ENCODE results near the gene CREB3L1.

Gene CREB3L1

DNA sequence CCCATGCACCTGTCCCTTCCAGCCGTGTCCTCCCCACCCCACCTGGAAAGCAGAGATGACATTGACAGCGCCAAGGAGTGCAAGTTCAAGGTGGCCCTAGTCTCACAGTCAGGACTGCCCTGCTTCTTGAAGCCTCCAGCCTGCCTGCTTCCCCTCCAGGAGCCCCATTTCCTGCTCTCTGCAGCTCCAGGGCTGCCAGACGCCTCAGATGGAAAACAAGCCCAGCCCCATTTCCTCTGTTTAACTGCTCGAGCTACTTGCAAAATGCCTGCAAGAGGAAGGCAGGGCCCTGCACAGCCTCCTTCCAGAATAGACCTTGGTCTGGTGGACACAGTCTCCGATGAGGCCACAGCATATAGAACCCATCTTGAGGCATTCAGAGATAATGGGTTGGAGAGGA lies 64.8 kb downstream of the CREB3L1 start:
- no peak for DNase-seq (ENCODE audit: low read depth in 3 of 3, low spot score in 1 of 3)

GRCh38 chr11:46343520-46343919 lies 66.1 kb downstream of the CREB3L1 start:
- DNase-seq (ENCODE audit: low read depth in 3 of 3, low spot score in 1 of 3): no peak

GRCh38 chr11:46345131-46345597 lies 67.7 kb downstream of the CREB3L1 start:
- DNase-seq (ENCODE audit: low read depth in 3 of 3, low spot score in 1 of 3): no peak

GRCh38 chr11:46345881-46346484 lies 68.5 kb downstream of the CREB3L1 start:
- no peak for DNase-seq (ENCODE audit: low read depth in 3 of 3, low spot score in 1 of 3)

- DNase-seq (ENCODE audit: low read depth in 3 of 3, low spot score in 1 of 3): peak; percentile 82 to 91 (median 89)
These were observed 69.6 kb downstream of the CREB3L1 start, which contains the start of gene DGKZ for GRCh38 chr11:46346886-46347636. Gene DGKZ, plus strand, starts transcription at chr11:46347463. Its CDS starts 197 bp downstream, at chr11:46347660.

GRCh38 chr11:46347637-46348311 lies 70.3 kb downstream of the CREB3L1 start:
- no peak for DNase-seq (ENCODE audit: low read depth in 3 of 3, low spot score in 1 of 3)

DNA sequence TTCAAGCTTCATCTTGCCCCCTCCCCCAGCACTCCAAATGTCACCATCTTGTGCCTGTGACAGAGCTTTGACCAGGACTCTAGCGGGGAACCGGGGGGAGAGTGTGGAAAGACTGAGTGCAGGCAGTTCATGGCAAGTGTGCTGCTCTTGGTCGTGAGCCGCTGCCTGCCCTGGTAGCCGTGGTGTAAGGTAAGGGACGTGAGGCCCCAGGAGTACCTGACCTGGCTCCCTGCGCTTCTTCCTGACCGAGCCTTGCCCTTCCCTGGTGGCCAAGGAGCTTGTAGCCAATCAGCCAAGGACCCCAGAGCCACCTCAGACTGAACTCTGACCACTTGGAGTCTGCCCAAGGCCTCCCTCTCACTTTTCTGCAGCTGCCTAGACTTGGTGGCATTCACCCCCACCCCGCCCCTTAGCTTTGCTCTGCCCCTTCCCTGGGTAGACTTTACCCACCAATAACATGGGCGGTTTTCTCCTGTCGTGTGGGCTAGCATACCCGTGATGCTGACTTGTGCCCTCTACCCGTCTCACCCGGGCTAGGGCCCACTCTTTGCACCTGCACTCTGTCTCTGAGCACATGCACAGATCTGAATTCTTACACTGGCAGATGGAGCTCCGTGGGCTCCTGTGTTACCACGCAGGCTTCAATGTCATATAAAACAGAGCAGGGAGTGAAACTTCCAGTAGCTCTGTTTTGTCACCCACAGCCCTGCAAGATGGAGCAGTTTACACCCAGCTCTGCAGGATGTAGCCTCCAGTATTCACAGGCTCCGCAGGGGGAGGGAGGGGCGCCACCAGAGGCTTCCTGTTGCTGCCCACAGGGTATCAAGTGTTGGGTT lies 71.3 kb downstream of the CREB3L1 start:
- DNase-seq (ENCODE audit: low read depth in 3 of 3, low spot score in 1 of 3): peak in 1 of 3 donors; percentile 35

- no peak for DNase-seq (ENCODE audit: low read depth in 3 of 3, low spot score in 1 of 3)
These were observed 73.2 kb downstream of the CREB3L1 start for GRCh38 chr11:46350695-46351094.

GRCh38 chr11:46351148-46351547 lies 73.7 kb downstream of the CREB3L1 start:
- no peak for DNase-seq (ENCODE audit: low read depth in 3 of 3, low spot score in 1 of 3)

GRCh38 chr11:46351606-46352005 lies 74.1 kb downstream of the CREB3L1 start:
- DNase-seq (ENCODE audit: low read depth in 3 of 3, low spot score in 1 of 3): no peak

DNA sequence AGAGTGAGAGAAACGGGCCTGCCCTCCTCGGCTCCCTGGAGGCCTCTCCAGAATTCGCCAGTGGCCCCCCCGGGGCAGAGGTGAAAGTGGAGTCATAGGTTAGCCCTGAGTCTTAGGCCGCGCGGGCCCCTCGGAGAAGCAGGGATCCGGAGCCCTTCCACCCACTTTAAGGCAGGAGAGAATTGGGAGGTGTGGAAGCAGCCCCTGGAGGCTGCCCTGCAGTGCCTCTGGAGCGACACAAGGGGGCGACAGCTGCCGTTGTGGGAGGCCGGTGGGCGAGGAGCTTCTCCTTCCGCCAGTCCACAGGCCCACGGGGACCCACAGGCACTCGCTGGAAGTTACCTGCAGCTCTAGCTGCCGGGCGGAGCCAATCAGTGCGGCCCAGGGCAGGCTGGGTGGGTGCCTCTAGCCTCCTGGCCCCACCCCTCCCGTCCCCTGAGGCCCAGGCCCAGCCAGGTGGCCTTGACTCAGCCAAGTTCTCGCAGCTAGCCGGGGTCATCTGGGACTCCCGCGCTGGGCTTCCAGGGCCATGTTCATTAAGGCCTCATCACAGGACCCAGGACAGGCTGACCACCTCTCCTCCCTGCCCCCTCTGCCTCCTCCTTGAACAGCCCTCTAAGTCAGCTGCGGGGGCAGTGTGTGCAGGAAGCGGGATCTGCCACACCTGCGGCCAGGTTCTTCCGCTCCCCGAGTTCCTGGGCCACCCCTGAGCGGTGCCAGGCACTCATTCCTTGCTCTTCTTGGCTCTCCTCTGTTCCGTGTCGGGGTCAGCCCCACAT lies 74.8 kb downstream of the CREB3L1 start:
- DNase-seq (ENCODE audit: low read depth in 3 of 3, low spot score in 1 of 3): peak; percentile 56 to 64 (median 56)

DNA sequence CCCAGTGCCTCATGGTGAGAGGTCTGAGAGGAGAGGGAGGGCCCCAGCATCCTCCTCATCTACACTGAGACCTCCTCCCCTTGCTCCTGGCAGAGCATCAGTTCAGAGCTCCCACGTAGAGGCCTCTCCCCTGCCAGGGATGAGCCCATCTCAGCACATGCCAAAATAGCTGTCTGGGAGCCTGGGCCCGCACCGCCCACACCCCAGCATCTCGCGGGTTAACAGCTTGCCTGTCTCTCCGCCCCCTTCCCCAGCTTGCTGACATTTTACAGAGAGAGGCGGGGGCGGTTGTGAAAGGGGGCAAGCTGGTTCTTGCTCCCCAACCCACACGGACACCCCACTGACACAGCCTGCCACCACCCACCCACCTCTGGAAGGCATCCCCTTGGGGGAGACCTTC lies 76.2 kb downstream of the CREB3L1 start:
- DNase-seq (ENCODE audit: low read depth in 3 of 3, low spot score in 1 of 3): peak in 1 of 3 donors; percentile 47

DNA sequence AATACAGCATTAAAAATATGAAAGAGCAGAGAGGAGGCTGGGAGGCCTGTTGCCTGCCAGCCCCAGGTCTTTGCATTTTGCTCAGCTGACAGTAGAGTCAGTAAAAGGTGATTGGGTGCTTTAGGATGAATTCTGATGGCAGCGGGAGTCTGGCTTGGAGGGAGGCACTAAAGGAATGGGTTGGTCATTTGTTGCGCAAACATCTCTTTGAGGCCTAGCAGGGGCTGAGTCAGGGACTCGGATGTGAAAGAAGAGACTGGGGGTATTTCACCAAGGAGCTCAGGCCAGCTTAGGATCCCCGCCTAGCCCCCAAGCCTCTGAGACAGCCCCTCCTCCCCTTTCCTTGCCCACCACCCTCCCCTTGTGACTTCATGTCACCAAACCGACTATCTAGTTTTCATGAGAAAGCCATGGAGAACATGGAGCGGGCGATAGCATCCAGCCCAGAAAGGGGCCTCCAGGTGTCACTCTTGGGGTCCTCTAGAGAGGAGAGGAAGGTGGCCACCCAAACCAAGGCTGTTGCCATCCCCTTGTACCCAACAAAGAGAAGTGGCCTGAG lies 79.5 kb downstream of the CREB3L1 start:
- no peak for DNase-seq (ENCODE audit: low read depth in 3 of 3, low spot score in 1 of 3)

DNA sequence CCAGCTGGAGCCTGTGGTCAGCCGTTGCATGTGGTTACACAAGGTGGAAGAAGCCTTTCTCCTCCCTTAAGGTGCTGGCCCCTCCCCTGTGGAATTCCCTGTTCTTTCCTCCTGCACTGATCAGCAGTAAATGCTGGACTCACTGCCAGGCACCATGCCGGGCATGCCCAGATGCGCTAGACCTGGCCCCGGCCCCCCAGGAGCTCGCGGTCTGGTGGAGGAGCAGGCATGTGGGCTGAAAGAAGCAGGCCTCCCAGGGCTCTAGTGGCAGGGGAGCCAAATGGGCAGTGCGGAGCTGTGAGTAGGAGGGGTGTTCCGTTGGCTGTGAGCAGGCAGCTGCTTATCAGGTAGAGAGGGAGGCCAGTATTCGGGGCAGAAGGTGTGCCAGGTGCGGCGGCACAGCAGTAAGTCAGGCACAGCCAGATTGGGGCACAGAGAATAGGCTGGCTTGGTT lies 80.0 kb downstream of the CREB3L1 start:
- DNase-seq (ENCODE audit: low read depth in 3 of 3, low spot score in 1 of 3): no peak

DNA sequence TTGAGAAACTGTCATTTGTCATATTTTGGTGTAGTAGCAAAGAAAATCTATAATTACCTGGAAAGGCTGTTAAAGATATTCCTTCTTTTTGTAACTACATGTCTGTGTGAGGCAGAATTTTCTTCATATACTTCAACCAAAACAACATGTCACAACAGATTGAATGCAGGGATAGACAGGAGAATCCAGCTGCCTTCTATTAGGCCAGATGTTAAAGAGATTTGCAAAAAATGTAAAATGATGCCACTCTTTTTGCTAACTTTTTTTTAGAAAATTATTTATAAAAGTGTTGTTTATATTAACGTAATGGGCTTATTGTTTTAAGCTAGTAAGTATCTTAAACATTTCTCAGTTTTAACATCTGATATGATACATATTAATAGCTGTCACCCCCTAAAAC lies 82.5 kb downstream of the CREB3L1 start:
- no peak for DNase-seq (ENCODE audit: low read depth in 3 of 3, low spot score in 1 of 3)

GRCh38 chr11:46360878-46361277 lies 83.4 kb downstream of the CREB3L1 start:
- DNase-seq (ENCODE audit: low read depth in 3 of 3, low spot score in 1 of 3): no peak

DNA sequence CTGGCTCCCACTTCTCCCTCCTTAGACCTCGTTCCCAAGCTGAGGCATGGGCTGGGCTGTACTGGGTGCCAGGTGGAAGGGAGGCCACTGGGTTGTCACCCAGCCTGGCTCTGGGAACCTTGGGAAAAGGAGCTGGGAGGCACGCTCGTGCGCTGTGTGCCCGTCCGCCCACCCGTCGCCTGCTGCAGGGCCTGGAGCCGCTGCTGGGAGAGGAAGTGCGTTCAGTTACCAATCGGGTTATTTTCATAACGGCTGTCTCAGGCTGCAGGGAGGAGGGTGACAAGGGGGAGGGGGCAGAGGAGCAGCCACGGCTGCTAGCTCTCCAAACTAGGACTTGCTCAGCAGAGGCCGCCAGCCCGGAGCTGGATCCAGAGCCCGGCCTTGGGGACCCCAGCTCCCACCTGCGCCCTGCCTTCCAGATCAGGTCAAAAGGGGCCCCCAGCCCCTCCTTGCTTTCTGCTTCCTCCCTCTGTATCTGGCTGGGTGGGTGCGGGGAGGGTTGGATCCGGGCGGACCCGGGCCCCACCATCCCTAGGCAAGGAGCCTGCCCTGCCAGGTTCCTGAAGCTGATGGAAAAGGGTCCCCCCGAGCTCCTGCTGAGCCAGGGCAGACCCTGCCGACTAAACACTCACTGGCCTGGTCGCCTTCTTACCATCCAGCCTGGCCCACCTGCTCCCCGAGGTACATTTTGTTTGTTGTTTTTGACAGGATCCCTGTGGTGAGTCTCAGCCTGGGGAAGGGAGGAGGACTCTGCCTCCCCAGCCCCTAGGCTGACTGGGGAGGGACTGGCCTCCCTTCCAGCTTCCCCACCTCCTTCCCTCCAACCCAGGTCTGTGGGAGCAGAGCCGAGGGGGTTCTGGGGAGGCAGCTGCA lies 84.1 kb downstream of the CREB3L1 start:
- DNase-seq (ENCODE audit: low read depth in 3 of 3, low spot score in 1 of 3): peak in 2 of 3 donors; percentile 35

DNA sequence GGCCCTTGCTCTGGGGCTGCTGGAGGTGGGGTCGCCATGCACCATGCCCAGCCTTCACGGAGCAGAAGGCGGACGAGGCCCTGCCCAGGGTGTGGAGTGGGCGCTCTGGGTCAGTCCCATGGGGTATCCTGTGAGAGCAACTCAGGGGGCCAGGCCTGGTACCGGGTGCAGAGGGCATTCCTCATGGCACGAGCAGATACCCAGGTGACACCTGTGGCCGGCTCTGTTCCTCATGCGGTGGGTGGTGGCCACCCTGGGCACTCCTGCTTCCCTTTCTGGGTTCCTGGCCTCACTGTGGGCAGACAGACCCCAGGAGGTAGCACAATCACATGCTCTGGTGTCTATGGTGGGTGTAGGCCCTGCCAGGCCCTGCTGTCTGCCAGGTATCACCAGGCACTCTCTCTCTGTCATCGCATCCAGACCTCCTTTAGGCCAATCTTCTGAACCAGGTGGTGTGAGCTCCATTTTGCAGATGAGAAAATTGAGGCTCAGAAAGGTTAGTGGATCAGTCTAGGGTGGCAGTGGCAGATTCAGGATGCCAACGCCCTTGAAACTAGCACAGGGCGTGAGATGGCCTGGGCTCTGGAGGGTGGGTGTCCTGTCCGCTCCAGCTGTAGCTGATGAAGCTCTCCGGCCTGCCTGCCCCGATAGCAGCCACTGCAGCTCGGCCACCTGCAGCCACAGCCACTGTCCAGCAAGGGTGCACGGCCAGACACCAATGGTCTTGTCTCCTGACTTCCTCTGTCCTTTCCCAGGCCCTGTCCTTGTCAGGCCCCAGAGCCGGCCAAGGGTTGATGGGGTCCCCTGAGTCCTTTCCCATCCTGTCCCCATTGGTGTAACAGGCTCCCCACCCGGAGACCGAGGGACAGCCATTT lies 84.9 kb downstream of the CREB3L1 start:
- DNase-seq (ENCODE audit: low read depth in 3 of 3, low spot score in 1 of 3): no peak

Data from stimulated activated CD4-positive, alpha-beta T cell treated with anti-CD3 and anti-CD28 coated beads, TNF-alpha, amount 100 ng/mL, for 1 hour (primary cell).